Ammon's horn (tissue), 1 donor: ENCODE data around the gene ARMC5.
"Not testable (repeated sequence)": the region's sequence is repeated elsewhere in the genome, so short reads cannot be mapped to it uniquely, and the experiment has no call there.

ENCODE experiments used
- DNase-seq: peaks from one replicate; pipeline ENCODE4 v3.0.0-alpha.2; 2016; ENCODE audit warnings: low spot score

Gene ARMC5

GRCh38 chr16:31477220-31478216 is 18.2 kb downstream of the ARMC5 start:
- DNase-seq, result no peak

- DNase-seq, result no peak
Measured at GRCh38 chr16:31478956-31479355, 19.7 kb downstream of the ARMC5 start.

- DNase-seq, result no peak
Measured at GRCh38 chr16:31479751-31480150, 20.4 kb downstream of the ARMC5 start.

GRCh38 chr16:31480851-31481536 is 21.7 kb downstream of the ARMC5 start:
- no peak for DNase-seq

GRCh38 chr16:31483081-31483480 is 23.8 kb downstream of the ARMC5 start, which contains the start of gene SLC5A2:
Gene SLC5A2, plus strand, starts transcription at chr16:31483123. Its CDS starts 14 bp downstream, at chr16:31483137.
- no peak for DNase-seq

DNA sequence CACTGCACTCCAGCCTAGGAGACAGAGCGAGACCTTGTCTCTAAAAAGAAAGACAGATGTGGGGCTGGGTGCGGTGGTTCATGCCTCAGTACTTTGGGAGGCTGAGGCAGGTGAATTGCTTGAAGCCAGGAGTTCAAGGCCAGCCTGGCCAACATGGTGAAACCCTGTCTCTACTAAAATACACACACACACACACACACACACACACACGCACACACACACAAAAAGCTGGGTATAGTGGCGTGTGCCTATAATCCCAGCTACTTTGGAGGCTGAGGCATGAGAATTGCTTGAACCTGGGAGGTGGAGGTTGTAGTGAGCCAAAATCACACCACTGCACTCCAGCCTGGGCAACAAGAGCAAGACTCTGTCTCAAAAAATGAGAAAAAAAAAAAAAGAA is 24.7 kb downstream of the ARMC5 start:
- DNase-seq, result not testable (repeated sequence)

GRCh38 chr16:31484491-31485171 is 25.3 kb downstream of the ARMC5 start:
- no peak for DNase-seq

- DNase-seq, result no peak
Measured at GRCh38 chr16:31485571-31485970, 26.3 kb downstream of the ARMC5 start.

DNA sequence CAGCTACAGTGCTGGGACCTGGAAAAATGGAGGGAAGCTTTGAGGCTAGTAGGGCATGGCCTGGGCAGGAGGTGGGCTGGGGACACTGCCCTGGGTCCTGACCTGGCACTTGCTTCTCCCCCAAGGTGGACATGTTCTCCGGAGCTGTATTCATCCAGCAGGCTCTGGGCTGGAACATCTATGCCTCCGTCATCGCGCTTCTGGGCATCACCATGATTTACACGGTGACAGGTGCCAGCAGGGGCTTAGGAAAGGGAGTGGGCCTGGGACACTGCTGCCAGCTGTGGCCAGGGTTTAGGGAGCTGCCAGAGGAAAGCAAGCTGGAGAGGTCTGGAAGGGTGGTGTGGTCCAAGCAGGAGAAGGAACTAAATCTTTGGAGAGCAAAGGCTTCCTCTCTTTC is 26.7 kb downstream of the ARMC5 start:
- DNase-seq, result no peak

DNA sequence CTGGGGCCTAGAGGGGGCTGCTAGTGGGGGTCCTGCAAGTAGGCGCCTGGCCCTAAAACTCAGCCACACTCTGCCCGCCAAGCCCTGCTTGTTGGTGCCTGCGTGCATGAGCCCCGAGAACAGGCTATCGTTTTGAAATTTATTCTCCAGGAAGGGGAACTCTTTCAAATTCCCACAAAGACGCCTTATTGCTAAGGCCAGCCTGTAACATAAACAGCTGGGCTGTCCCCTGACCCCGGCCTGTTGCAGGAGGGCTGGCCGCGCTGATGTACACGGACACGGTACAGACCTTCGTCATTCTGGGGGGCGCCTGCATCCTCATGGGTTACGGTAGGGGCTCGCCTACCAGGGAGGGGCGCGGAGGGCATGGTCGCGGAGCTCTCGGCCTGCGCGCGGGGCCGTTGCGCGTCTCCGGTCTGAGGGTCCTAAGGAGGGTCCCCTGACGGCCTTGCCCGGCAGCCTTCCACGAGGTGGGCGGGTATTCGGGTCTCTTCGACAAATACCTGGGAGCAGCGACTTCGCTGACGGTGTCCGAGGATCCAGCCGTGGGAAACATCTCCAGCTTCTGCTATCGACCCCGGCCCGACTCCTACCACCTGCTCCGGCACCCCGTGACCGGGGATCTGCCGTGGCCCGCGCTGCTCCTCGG is 27.9 kb downstream of the ARMC5 start:
- DNase-seq, result no peak

DNA sequence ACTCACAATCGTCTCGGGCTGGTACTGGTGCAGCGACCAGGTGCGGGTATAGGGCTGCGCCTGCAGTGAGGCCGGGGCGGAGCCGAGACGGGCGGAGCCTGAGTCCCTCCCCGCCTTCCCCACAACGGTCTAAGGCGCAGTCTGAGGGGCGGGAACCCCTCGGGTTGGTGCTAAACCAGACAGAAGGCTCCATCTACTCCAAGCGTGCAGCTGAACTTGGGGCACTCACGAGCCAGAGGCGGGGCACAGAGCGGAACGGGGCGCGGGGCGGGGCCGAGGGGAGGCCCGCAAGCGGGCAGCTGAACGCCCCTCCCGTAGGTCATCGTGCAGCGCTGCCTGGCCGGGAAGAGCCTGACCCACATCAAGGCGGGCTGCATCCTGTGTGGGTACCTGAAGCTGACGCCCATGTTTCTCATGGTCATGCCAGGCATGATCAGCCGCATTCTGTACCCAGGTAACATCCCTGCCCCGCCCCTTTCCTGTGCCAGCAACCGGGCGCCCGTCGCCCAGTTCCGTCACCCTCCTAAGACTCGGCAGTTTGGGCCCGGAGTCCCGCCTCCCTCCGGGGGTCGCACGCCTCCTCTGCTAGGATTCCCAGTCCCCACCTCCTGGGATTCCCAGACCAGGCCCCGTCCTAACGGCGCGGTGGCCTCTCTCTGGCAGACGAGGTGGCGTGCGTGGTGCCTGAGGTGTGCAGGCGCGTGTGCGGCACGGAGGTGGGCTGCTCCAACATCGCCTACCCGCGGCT is 28.6 kb downstream of the ARMC5 start:
- peak; percentile 30 for DNase-seq

DNA sequence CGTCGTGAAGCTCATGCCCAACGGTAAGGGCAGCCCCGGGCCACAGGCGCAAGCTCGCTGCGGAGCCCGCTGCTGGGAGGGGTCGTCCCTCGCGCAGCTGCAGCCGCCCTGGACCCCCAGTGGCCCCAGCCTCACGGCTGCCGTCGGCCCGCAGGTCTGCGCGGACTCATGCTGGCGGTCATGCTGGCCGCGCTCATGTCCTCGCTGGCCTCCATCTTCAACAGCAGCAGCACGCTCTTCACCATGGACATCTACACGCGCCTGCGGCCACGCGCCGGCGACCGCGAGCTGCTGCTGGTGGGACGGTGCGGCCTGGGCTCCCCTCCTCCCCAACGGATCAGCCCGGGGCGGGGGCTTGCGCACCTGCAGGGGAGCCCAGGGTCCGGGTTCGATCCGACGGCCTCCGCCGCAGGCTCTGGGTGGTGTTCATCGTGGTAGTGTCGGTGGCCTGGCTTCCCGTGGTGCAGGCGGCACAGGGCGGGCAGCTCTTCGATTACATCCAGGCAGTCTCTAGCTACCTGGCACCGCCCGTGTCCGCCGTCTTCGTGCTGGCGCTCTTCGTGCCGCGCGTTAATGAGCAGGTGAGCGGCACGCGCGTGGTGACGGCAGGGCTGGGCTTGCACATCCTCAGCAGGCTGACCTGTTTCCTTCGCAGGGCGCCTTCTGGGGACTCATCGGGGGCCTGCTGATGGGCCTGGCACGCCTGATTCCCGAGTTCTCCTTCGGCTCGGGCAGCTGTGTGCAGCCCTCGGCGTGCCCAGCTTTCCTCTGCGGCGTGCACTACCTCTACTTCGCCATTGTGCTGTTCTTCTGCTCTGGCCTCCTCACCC is 29.4 kb downstream of the ARMC5 start:
- DNase-seq, result no peak

GRCh38 chr16:31489298-31489564 is 29.9 kb downstream of the ARMC5 start:
- DNase-seq, result no peak

DNA sequence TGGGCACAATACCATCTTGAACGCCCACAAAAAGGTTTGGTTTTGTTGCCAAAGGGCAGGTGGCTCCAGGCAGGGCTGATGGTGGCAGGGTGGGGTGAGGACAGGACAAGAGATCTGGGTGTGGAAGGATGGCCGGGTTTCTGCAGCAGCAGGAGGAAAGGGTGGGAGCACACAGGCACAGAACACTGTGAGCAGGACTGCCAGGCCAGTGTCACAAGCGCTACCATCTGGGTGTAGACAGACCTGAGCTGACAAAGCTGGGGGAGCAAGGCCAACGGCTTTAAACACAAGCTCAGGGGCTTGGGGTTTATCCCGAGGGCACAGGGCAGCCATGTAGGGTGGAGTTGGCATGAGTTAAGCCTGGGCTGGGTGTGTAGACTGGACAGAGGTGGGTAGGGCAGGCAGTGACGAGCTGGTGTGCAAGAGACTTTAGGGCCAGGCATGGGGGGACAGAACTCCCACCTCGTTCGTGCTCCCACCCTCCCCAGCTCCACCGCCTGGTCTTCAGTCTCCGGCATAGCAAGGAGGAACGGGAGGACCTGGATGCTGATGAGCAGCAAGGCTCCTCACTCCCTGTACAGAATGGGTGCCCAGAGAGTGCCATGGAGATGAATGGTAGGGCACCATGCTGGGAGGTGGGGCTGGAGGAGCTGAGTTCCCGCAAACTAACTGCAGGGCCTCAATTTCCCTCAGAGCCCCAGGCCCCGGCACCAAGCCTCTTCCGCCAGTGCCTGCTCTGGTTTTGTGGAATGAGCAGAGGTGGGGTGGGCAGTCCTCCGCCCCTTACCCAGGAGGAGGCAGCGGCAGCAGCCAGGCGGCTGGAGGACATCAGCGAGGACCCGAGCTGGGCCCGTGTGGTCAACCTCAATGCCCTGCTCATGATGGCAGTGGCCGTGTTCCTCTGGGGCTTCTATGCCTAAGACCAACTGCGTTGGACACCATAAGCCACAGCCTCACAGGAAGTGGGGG is 30.6 kb downstream of the ARMC5 start:
- DNase-seq, result no peak

GRCh38 chr16:31491778-31492418 is 32.6 kb downstream of the ARMC5 start:
- no peak for DNase-seq

- no peak for DNase-seq
Measured at GRCh38 chr16:31493506-31494125, 34.3 kb downstream of the ARMC5 start.

DNA sequence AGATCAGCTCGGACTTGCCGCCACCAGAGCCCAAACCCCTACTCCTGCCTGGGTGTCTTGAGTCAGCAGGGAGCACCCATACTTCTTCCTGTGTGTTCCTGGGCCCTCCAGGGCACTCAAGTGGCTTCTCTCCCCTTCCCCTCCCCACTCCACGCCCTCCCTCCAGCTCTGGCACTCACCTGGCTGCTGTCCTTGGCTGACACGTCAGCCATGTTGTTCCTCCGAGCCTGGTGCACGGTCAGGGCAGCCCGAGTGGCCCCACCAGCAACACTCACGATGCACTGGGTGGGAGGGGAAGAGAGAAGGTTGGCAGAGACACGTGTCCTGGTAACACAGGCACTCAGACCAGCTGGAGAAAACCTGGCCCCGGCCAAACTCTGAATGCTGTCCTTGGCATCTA is 37.4 kb downstream of the ARMC5 start:
- DNase-seq, result no peak

- no peak for DNase-seq
Measured at GRCh38 chr16:31498493-31498892, 39.2 kb downstream of the ARMC5 start.
